IMR-90 (cell line): ENCODE data around the gene TAB2. TPM values are rescaled to one million over a fixed set of nuclear protein-coding genes. Genes with fewer than 3 reads are reported as not detected.
A peak's percentile ranks its signal among the peaks of the same experiment; 100 is the strongest.

Experiments
- ATAC-seq: fragments of 200-7000 bp; cut with Tn5 transposase; 2 replicates; pipeline ENCODE4 v1.9.1; 2020; ENCODE audit warnings: low read depth, mild to moderate bottlenecking, moderate library complexity
- BruUV-seq: library from RNA; stranded (reverse); fragments of 400-500 nt; replicated peaks from 2 replicates; lab custom pipeline; 2021; lab: Mats Ljungman, UMichigan
- CTCF ChIA-PET: fragments of 300-600 bp; formaldehyde crosslinking; extraction: SDS; loops from one replicate; lab custom pipeline; 2021; ENCODE audit warnings: antibody characterized with exemption; lab: Yijun Ruan, JAX
- POLR2A ChIA-PET: fragments of 300-600 bp; sonication (Branson Sonifier 250); formaldehyde crosslinking; loops from one replicate; lab custom pipeline; 2022; ENCODE audit warnings: antibody characterized with exemption; ENCODE audit not compliant: unreplicated experiment; lab: Charles Lee
- DNase-seq: peaks from one replicate; pipeline ENCODE4 v3.0.0; 2013
- H2AFZ ChIP-seq: replicated peaks from 2 replicates; pipeline ENCODE3; 2013; ENCODE audit warnings: low read length, mild to moderate bottlenecking; ENCODE audit not compliant: poor library complexity
- H2AK5ac ChIP-seq: 2 replicates; pipeline ENCODE4 v1.6.1; 2013; ENCODE audit warnings: low read depth, low read length, inconsistent platforms
- H2AK9ac ChIP-seq: replicated peaks from 2 replicates; pipeline ENCODE3; 2013; ENCODE audit warnings: mild to moderate bottlenecking, low read depth, low read length, moderate library complexity; ENCODE audit not compliant: poor library complexity
- H2BK120ac ChIP-seq: 2 replicates; pipeline ENCODE4 v1.6.1; 2013; ENCODE audit warnings: low read depth, low read length, inconsistent platforms
- H2BK15ac ChIP-seq: 3 replicates; pipeline ENCODE4 v1.6.1; 2013; ENCODE audit warnings: low read depth, low read length, inconsistent platforms
- H2BK20ac ChIP-seq: 2 replicates; pipeline ENCODE4 v1.6.1; 2013; ENCODE audit warnings: low read depth, mild to moderate bottlenecking, inconsistent platforms, low read length, moderate library complexity
- H2BK5ac ChIP-seq: 2 replicates; pipeline ENCODE4 v1.6.1; 2013; ENCODE audit warnings: mild to moderate bottlenecking, low read depth, low read length, inconsistent platforms; ENCODE audit not compliant: poor library complexity, severe bottlenecking
- H3K14ac ChIP-seq: replicated peaks from 2 replicates; pipeline ENCODE4 v1.6.1; 2013; ENCODE audit warnings: low read depth, low read length, inconsistent platforms
- H3K18ac ChIP-seq: 2 replicates; pipeline ENCODE4 v1.6.1; 2013; ENCODE audit warnings: low read depth, low read length, control low read depth
- H3K23ac ChIP-seq: 2 replicates; pipeline ENCODE4 v1.6.1; 2013; ENCODE audit warnings: low read depth, low read length, inconsistent platforms
- H3K27ac ChIP-seq: 2 replicates; pipeline ENCODE4 v1.5.1; 2013; ENCODE audit warnings: mild to moderate bottlenecking, control low read depth, low read length; ENCODE audit not compliant: insufficient read depth
- H3K27me3 ChIP-seq: 2 replicates; pipeline ENCODE4 v1.6.1; 2013; ENCODE audit warnings: low read length; ENCODE audit not compliant: control insufficient read depth, insufficient read depth
- H3K36me3 ChIP-seq: 2 replicates; pipeline ENCODE4 v1.6.1; 2013; ENCODE audit warnings: low read length, mixed read lengths; ENCODE audit not compliant: control insufficient read depth, insufficient read depth
- H3K4ac ChIP-seq: 2 replicates; pipeline ENCODE4 v1.6.1; 2013; ENCODE audit warnings: low read depth, low read length, inconsistent platforms
- H3K4me1 ChIP-seq: 2 replicates; pipeline ENCODE4 v1.6.1; 2013; ENCODE audit warnings: low read length, mixed read lengths; ENCODE audit not compliant: control insufficient read depth, insufficient read depth
- H3K4me2 ChIP-seq: 2 replicates; pipeline ENCODE4 v1.6.1; 2013; ENCODE audit warnings: low read depth, mild to moderate bottlenecking, control low read depth, low read length, moderate library complexity
- H3K4me3 ChIP-seq: 2 replicates; pipeline ENCODE4 v1.5.1; 2013; ENCODE audit warnings: low read depth, mild to moderate bottlenecking, control low read depth, low read length, moderate library complexity; ENCODE audit not compliant: insufficient read depth
- H3K56ac ChIP-seq: 2 replicates; pipeline ENCODE4 v1.6.1; 2013; ENCODE audit warnings: low read length, inconsistent platforms; ENCODE audit not compliant: insufficient read depth; ENCODE audit errors: extremely low read depth
- H3K79me1 ChIP-seq, 2 experiments: 2 replicates each; pipeline ENCODE4 v1.6.1; 2013; ENCODE audit warnings: low read length in 2 of 2, inconsistent platforms in 1 of 2, low read depth in 1 of 2
- H3K9ac ChIP-seq: 2 replicates; pipeline ENCODE4 v1.6.1; 2013; ENCODE audit warnings: low read depth, low read length, control low read depth
- H3K9me1 ChIP-seq: 2 replicates; pipeline ENCODE4 v1.6.1; 2013; ENCODE audit warnings: low read length, inconsistent platforms; ENCODE audit not compliant: insufficient read depth
- H3K9me3 ChIP-seq: 2 replicates; pipeline ENCODE4 v1.6.1; 2013; ENCODE audit warnings: low read length; ENCODE audit not compliant: control insufficient read depth, insufficient read depth
- H4K20me1 ChIP-seq: 2 replicates; pipeline ENCODE4 v1.6.1; 2013; ENCODE audit warnings: low read length, inconsistent platforms; ENCODE audit not compliant: insufficient read depth
- H4K5ac ChIP-seq: 2 replicates; pipeline ENCODE4 v1.6.1; 2013; ENCODE audit warnings: mild to moderate bottlenecking, low read depth, low read length, control low read depth
- H4K8ac ChIP-seq, 2 experiments: 2 replicates each; pipeline ENCODE4 v1.6.1; 2013; ENCODE audit warnings: low read depth in 2 of 2, low read length in 2 of 2, control low read depth in 1 of 2, inconsistent platforms in 1 of 2
- H4K91ac ChIP-seq: 2 replicates; pipeline ENCODE4 v1.6.1; 2013; ENCODE audit warnings: low read depth, low read length, inconsistent platforms; ENCODE audit not compliant: insufficient read depth
- BHLHE40 ChIP-seq: fragments of 150-350 bp; IDR thresholded peaks from 2 replicates; pipeline ENCODE4 v1.6.1; 2016; ENCODE audit warnings: mild to moderate bottlenecking, low read depth, low read length
- CEBPB ChIP-seq: IDR thresholded peaks from 2 replicates; pipeline ENCODE4 v1.6.1; 2012; ENCODE audit warnings: low read depth, low read length, improper control_type of control experiment
- CHD1 ChIP-seq: IDR thresholded peaks from 2 replicates; pipeline ENCODE4 v1.6.1; 2012; ENCODE audit warnings: low read depth, low read length, improper control_type of control experiment
- ELK1 ChIP-seq: fragments of 150-350 bp; IDR thresholded peaks from 2 replicates; pipeline ENCODE4 v1.6.1; 2016; ENCODE audit warnings: low read depth, mild to moderate bottlenecking, low read length, moderate library complexity, borderline replicate concordance
- FOS ChIP-seq: fragments of 150-350 bp; IDR thresholded peaks from 2 replicates; pipeline ENCODE4 v1.6.1; 2016; ENCODE audit warnings: low read depth, low read length
- MAFK ChIP-seq: IDR thresholded peaks from 2 replicates; pipeline ENCODE4 v1.6.1; 2012; ENCODE audit warnings: low read depth, low read length, improper control_type of control experiment
- MAZ ChIP-seq: IDR thresholded peaks from 2 replicates; pipeline ENCODE4 v1.6.1; 2012; ENCODE audit warnings: low read depth, mild to moderate bottlenecking, low read length, improper control_type of control experiment, moderate library complexity, borderline replicate concordance
- NFE2L2 ChIP-seq: fragments of 150-350 bp; IDR thresholded peaks from 2 replicates; pipeline ENCODE4 v1.6.1; 2016; ENCODE audit warnings: low read depth, mild to moderate bottlenecking, low read length
- POLR2A ChIP-seq: IDR thresholded peaks from 2 replicates; pipeline ENCODE4 v1.6.1; 2012; ENCODE audit warnings: mild to moderate bottlenecking, low read depth, low read length
- RAD21 ChIP-seq: IDR thresholded peaks from 2 replicates; pipeline ENCODE4 v1.6.1; 2012; ENCODE audit warnings: low read length, improper control_type of control experiment
- RCOR1 ChIP-seq: IDR thresholded peaks from 2 replicates; pipeline ENCODE4 v1.6.1; 2012; ENCODE audit warnings: mild to moderate bottlenecking, low read length, improper control_type of control experiment; ENCODE audit not compliant: insufficient replicate concordance
- RFX5 ChIP-seq: IDR thresholded peaks from 2 replicates; pipeline ENCODE4 v1.8.0; 2012; ENCODE audit warnings: low read depth, mild to moderate bottlenecking, low read length, moderate library complexity
- SMC3 ChIP-seq: fragments of 150-350 bp; IDR thresholded peaks from 2 replicates; pipeline ENCODE4 v1.6.1; 2016; ENCODE audit warnings: low read depth, mild to moderate bottlenecking, antibody characterized with exemption, low read length, moderate library complexity
- WGBS, 2 experiments: methylation state at CpG; one replicate each; pipeline versions ENCODE4 v1.1.5 to v1.1.7; 2013; ENCODE audit warnings: missing lambda C conversion rate in 2 of 2; ENCODE audit not compliant: insufficient read length in 1 of 2; ENCODE audit errors: extremely low coverage in 2 of 2; 5-methylcytosine and 5-hydroxymethylcytosine counted together
- dilution Hi-C: fragments of 300-500 bp; cut with HindIII; formaldehyde crosslinking; loops from one replicate; pipeline ENCODE4 v1.14.3; 2018; ENCODE audit warnings: low sequenced_read_pairs; ENCODE audit not compliant: unreplicated experiment
- in situ Hi-C: fragments of 300-500 bp; cut with MboI; formaldehyde crosslinking; loops from 3 replicates; pipeline ENCODE4 v1.14.3; 2019; ENCODE audit warnings: low sequenced_read_pairs, inconsistent platforms, mixed read lengths
- intact Hi-C: fragments of 100-400 bp; cut with micrococcal nuclease; formaldehyde crosslinking; loops from 2 replicates; pipeline ENCODE4 v1.10.0; 2022
- polyA plus RNA-seq, 3 experiments: library from polyadenylated mRNA; depleted of rRNA; stranded (reverse); fragments of >200 nt; gene quantifications; 2 replicates each; pipeline ENCODE4 v1.2.3, GENCODE V29; 2012; ENCODE audit warnings: low replicate concordance in 1 of 3
- total RNA-seq: library from RNA; depleted of rRNA; stranded (reverse); fragments of >200 nt; gene quantifications from 2 replicates; pipeline ENCODE4 v1.2.3, GENCODE V29; 2012
- TF ChIP-seq, protein P1 (sequence below): fragments of 150-350 bp; IDR thresholded peaks from 2 replicates; pipeline ENCODE4 v1.6.1; 2017; ENCODE audit warnings: mild to moderate bottlenecking, antibody characterized with exemption, low read length, low read depth
- TF ChIP-seq, protein P2 (sequence below): conservative IDR thresholded peaks from 2 replicates; pipeline ENCODE4 v1.5.1; 2012; ENCODE audit warnings: mild to moderate bottlenecking, low read depth, low read length, improper control_type of control experiment

Gene TAB2
- total and polyA plus RNA-seq, 2 of the 4 experiments (the other 2 are of a cell fraction), result 20.8 to 25.3 TPM

DNA sequence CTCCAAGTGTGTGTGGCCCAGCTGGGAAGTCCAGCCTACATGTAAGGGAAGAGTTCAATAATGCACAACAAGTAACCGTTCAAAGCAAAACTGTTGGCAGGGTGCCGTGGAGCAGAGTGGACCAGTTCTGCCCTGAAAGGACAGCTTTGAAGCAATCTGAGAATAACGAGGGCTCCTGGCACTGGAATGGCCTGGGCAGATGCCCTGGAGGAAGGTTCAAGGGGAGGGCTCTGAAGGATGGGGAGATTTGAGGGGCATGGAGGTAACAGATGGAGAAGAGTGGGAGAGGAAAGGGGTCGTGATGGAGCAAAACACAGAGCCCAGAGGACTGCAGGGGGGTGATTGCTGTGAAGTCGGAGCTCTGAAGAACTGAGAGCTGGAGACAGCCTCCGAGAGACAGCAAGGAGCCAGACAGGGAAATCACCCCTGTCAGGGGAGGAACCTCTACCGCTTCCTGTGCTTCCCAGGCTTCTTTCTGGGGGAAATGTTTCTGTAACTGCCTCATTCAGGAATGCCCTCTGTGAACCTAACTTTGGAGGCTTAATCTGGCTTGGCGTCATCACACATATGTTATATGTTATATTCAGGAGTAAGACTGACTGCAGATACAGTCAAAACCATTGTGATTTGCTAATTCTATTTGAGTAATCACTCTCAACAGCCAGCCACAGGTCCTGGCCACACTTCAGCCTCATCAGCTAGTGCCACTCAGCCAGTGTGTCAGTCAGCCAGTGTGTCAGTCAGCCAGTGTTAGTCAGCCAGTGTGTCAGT is 126.1 kb downstream of the TAB2 start:
- in situ Hi-C loops (no loop called here), intact Hi-C loops (no loop called here)
- TF ChIP-seq RCOR1 (no peak), MAZ (no peak), POLR2A (no peak), NFE2L2 (no peak), MAFK (no peak), SMC3 (no peak), CEBPB (no peak), CHD1 (no peak), ELK1 (no peak), RFX5 (no peak), RAD21 (no peak), BHLHE40 (no peak), FOS (no peak)
- TF ChIP-seq, protein P1, sequence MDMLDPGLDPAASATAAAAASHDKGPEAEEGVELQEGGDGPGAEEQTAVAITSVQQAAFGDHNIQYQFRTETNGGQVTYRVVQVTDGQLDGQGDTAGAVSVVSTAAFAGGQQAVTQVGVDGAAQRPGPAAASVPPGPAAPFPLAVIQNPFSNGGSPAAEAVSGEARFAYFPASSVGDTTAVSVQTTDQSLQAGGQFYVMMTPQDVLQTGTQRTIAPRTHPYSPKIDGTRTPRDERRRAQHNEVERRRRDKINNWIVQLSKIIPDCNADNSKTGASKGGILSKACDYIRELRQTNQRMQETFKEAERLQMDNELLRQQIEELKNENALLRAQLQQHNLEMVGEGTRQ, result no peak
- TF ChIP-seq, protein P2, sequence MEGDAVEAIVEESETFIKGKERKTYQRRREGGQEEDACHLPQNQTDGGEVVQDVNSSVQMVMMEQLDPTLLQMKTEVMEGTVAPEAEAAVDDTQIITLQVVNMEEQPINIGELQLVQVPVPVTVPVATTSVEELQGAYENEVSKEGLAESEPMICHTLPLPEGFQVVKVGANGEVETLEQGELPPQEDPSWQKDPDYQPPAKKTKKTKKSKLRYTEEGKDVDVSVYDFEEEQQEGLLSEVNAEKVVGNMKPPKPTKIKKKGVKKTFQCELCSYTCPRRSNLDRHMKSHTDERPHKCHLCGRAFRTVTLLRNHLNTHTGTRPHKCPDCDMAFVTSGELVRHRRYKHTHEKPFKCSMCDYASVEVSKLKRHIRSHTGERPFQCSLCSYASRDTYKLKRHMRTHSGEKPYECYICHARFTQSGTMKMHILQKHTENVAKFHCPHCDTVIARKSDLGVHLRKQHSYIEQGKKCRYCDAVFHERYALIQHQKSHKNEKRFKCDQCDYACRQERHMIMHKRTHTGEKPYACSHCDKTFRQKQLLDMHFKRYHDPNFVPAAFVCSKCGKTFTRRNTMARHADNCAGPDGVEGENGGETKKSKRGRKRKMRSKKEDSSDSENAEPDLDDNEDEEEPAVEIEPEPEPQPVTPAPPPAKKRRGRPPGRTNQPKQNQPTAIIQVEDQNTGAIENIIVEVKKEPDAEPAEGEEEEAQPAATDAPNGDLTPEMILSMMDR, result no peak

More for the DNA sequence above, 126.1 kb downstream of the TAB2 start:
- POLR2A ChIA-PET, result no interaction called here
- H3K23ac ChIP-seq, result no peak overlapping the region
- BruUV-seq, result no TSS peak
- no peak overlapping the region for H3K9ac ChIP-seq
- no peaks in the 10 kb centered on the region for H3K79me1 ChIP-seq
- no peak overlapping the region for H4K8ac ChIP-seq
- no peak overlapping the region for H2AK9ac ChIP-seq
- H3K9me3 ChIP-seq, result no peaks in the 10 kb centered on the region
- H3K4me3 ChIP-seq, result no peak overlapping the region
- H2BK20ac ChIP-seq, result no peak overlapping the region
- H3K14ac ChIP-seq, result no peak overlapping the region
- no peak overlapping the region for H2BK5ac ChIP-seq
- H2AK5ac ChIP-seq, result no peak overlapping the region
- peaks cover 2% of the 10 kb centered on the region for H3K27me3 ChIP-seq
- dilution Hi-C loops, result no loop called here
- no peak overlapping the region for H2BK120ac ChIP-seq
- H2AFZ ChIP-seq, result peak overlapping the region; percentile 33
- no peak overlapping the region for H3K27ac ChIP-seq
- no peak overlapping the region for H3K56ac ChIP-seq
- 46% methylated on average over 2 of the region's 8 CpGs; no CpG with 5 or more reads in 1 of the 2 experiments for WGBS, 2 experiments
- H3K4me2 ChIP-seq, result no peak overlapping the region
- no peaks in the 10 kb centered on the region for H3K36me3 ChIP-seq
- H2BK15ac ChIP-seq, result no peak overlapping the region
- H3K18ac ChIP-seq, result no peak overlapping the region
- H3K4ac ChIP-seq, result no peak overlapping the region
- no peaks in the 10 kb centered on the region for H4K20me1 ChIP-seq
- H4K91ac ChIP-seq, result no peak overlapping the region
- peak; percentile 53; the same call in 1 of the 2 replicates for ATAC-seq
- 0 out of 2 replicates have a peak, but pooled peaks cover 4% of the 10 kb centered on the region for H3K9me1 ChIP-seq
- CTCF ChIA-PET, result no interaction called here
- H3K4me1 ChIP-seq, result peaks cover 7% of the 10 kb centered on the region; the same call in 1 of the 2 replicates
- DNase-seq, result peak; percentile 81
- H4K5ac ChIP-seq, result no peak overlapping the region
